WERI-Rb-1 (cell line): Measurements from ENCODE around the gene GALNT1.

Experiments used
- DNase-seq: peaks from one replicate; pipeline ENCODE4 v3.0.0-alpha.2; 2020
- H3K27ac ChIP-seq: fragments of 250-450 bp; sonication (Bioruptor Pico); 2 replicates; pipeline ENCODE4 v1.5.1; 2020; ENCODE audit warnings: mild to moderate bottlenecking, moderate library complexity
- H3K27me3 ChIP-seq: fragments of 250-450 bp; sonication (Bioruptor Pico); 2 replicates; pipeline ENCODE4 v1.5.1; 2021; ENCODE audit warnings: mild to moderate bottlenecking, low read depth, moderate library complexity; ENCODE audit not compliant: insufficient read depth, severe bottlenecking
- H3K36me3 ChIP-seq: fragments of 250-450 bp; sonication (Bioruptor Pico); 2 replicates; pipeline ENCODE4 v1.5.1; 2020; ENCODE audit warnings: mild to moderate bottlenecking, moderate library complexity
- H3K4me3 ChIP-seq: 2 replicates; pipeline ENCODE4 v1.5.1; 2011; ENCODE audit warnings: low read depth, mild to moderate bottlenecking, control low read depth, low read length
- H3K9me3 ChIP-seq: fragments of 250-450 bp; sonication (Bioruptor Pico); 2 replicates; pipeline ENCODE4 v1.5.1; 2021; ENCODE audit warnings: mild to moderate bottlenecking, moderate library complexity; ENCODE audit not compliant: severe bottlenecking
- TF ChIP-seq, protein P1 (sequence below): IDR thresholded peaks from 2 replicates; pipeline ENCODE4 v1.5.1; 2011; ENCODE audit warnings: low read depth, mild to moderate bottlenecking, control low read depth, inconsistent platforms, low read length

Gene GALNT1

DNA sequence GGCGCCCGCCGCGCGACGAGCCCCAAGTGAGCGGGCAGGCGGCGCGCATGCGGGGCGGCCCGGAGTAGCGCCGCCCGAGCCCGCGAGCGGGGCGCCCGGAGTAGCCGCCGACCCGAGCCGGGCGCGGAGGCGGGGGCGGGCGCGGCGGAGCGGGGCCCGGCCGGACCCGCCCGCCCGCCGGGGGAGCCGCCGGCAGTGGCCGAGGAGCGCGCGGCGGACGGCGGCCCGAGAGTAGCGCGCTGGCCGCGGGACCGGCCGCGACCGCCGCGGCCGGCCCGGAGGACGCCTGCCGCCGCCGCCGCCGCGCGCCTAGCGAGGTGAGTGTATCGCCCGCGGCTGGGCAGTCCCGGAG lies at the start of gene GALNT1:
GALNT1 (plus strand) TSS at position 195 of the 352 bp plus-strand sequence. CDS start 72,923 bp downstream, outside the sequence.
- Histone ChIP-seq H3K9me3 (peaks cover 2% of the 10 kb centered on the region), H3K27ac (peak within 1 kb of the TSS; percentile 80), H3K27me3 (no peaks in the 10 kb centered on the region), H3K36me3 (no peaks in the 10 kb centered on the region), H3K4me3 (peak within 1 kb of the TSS; percentile 78)
- TF ChIP-seq, protein P1, sequence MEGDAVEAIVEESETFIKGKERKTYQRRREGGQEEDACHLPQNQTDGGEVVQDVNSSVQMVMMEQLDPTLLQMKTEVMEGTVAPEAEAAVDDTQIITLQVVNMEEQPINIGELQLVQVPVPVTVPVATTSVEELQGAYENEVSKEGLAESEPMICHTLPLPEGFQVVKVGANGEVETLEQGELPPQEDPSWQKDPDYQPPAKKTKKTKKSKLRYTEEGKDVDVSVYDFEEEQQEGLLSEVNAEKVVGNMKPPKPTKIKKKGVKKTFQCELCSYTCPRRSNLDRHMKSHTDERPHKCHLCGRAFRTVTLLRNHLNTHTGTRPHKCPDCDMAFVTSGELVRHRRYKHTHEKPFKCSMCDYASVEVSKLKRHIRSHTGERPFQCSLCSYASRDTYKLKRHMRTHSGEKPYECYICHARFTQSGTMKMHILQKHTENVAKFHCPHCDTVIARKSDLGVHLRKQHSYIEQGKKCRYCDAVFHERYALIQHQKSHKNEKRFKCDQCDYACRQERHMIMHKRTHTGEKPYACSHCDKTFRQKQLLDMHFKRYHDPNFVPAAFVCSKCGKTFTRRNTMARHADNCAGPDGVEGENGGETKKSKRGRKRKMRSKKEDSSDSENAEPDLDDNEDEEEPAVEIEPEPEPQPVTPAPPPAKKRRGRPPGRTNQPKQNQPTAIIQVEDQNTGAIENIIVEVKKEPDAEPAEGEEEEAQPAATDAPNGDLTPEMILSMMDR = no peak
- no peak for DNase-seq

DNA sequence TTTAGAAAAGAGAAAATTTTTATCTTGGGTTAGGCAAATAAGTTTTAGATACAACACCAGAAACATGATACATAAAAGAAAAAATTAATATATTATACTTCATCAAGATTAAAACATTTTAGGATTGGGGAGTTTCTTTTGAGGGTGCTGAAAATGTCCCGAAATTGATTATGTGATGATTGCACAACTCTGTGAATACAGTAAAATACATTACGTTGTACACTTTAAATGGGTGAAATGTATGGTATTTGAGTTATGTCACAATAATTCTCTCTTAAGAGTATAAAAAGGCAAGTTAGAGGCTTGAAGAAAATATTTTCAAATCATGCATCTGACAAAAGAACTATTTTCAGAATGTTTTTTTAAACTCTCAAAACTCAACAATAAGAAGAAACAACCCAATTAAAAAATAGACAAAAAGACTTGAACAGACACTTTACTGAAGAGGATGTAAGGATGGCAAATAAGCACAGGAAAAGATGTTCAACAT lies 47.6 kb upstream of the GALNT1 start:
- H3K27me3 ChIP-seq = no peaks in the 10 kb centered on the region
- no peak for DNase-seq
- no peak overlapping the region for H3K4me3 ChIP-seq
- no peaks in the 10 kb centered on the region for H3K36me3 ChIP-seq
- peaks cover 4% of the 10 kb centered on the region for H3K9me3 ChIP-seq
- TF ChIP-seq, protein P1 = no peak
- H3K27ac ChIP-seq = no peak overlapping the region

DNA sequence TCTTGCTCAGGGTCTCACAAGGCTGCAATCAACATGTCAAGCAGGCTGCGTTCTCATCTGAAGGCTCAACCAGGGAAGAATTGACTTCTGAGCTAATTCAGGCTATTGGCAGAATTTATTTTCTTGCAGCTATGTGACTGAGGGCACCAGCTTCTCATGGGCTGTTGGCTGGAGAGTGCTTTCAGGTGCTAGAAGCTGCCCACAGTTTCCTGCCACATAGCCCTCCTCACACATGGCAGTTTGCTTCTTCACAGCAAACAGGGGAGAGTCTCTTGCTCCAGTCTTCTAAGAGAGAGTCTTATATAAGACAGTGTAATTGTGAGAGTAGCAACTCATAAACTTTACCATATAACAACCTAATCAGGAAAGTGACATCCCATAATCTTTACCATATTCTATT lies 46.2 kb upstream of the GALNT1 start:
- Histone ChIP-seq H3K36me3 (no peaks in the 10 kb centered on the region), H3K9me3 (peaks cover 4% of the 10 kb centered on the region), H3K27me3 (no peaks in the 10 kb centered on the region), H3K4me3 (no peak overlapping the region), H3K27ac (no peak overlapping the region)
- TF ChIP-seq, protein P1 = no peak
- no peak for DNase-seq

DNA sequence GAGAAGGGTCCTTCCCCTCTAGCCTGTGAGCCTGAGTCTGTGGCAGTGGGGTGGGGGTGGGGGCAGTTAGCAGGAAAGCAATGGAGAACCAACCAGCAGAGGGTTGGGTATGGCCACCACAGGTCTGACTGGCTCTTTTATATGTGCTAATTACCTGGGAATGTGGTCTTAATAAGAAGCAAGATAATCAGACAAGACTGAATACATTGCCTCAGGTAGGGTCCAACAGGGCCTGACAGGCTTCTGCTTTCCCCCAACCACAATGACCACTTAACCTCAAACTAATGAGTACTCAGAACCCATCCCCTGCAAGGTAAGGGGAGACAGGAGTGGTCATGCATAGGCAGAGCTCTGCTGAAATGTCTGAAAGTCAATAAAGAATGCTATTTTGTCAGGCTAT lies 39.2 kb upstream of the GALNT1 start:
- TF ChIP-seq, protein P1 = no peak
- Histone ChIP-seq H3K9me3 (no peaks in the 10 kb centered on the region), H3K27ac (no peak overlapping the region), H3K36me3 (no peaks in the 10 kb centered on the region), H3K27me3 (no peaks in the 10 kb centered on the region), H3K4me3 (no peak overlapping the region)
- no peak for DNase-seq

DNA sequence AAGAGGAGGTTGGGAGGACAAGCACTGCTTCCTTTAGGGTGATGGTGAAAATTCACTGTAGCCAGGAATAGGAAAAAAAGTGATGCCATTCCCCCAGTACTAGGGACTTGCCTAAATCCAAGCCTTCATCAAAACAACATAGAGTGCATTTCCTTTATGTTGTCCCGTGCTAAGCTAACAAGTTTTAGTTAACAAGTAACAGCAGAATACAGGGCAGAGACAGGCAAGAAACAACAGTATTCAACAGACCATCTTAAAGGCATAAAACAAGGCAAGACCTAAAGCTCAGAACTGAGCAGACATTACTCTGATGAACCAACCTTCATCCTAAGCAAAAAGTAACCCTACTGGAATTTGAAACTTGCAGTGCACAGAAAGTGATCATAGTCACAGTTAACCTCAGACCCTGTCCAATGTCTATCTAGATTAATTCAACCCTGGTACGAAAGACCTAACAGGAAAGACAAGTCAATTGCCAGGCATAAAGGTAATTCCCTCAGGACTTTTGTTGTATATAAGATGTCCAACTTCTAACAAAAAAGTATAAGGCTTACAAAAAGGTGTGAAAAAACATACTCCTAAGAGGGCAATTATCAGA lies 34.4 kb upstream of the GALNT1 start:
- no peaks in the 10 kb centered on the region for H3K27me3 ChIP-seq
- no peaks in the 10 kb centered on the region for H3K9me3 ChIP-seq
- H3K4me3 ChIP-seq = no peak overlapping the region
- no peak for DNase-seq
- H3K36me3 ChIP-seq = no peaks in the 10 kb centered on the region
- no peak overlapping the region for H3K27ac ChIP-seq
- TF ChIP-seq, protein P1 = no peak

DNA sequence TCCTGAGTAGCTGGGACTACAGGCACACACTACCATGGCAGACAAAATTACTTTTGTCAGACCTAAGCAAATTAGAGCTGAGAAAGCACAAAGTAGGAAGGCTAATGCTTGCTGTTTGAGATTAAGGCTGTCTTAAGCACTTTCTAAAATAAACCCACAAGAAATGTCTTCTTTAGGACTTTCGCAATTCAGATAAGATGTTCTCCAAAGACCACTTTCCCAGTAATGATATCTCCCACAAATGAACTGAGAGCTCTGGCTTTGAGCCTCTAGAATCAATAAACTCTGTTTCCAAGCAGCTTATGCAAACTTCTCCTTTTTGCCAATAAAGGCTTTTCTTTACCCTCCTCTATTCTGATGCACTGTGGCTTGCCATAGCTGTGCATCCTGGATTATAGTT lies 32.0 kb upstream of the GALNT1 start:
- H3K9me3 ChIP-seq = no peaks in the 10 kb centered on the region
- H3K27me3 ChIP-seq = no peaks in the 10 kb centered on the region
- H3K36me3 ChIP-seq = no peaks in the 10 kb centered on the region
- no peak for DNase-seq
- TF ChIP-seq, protein P1 = no peak
- no peak overlapping the region for H3K27ac ChIP-seq
- H3K4me3 ChIP-seq = no peak overlapping the region
